ENCODE measurements around the gene SSH2. TPM values are rescaled to one million over a fixed set of nuclear protein-coding genes. Genes with fewer than 3 reads are reported as not detected.

SSH2 gene
- total RNA-seq, 8 experiments from 2014 or later = 12.4 to 80.9 (median 16.0) TPM

DNA sequence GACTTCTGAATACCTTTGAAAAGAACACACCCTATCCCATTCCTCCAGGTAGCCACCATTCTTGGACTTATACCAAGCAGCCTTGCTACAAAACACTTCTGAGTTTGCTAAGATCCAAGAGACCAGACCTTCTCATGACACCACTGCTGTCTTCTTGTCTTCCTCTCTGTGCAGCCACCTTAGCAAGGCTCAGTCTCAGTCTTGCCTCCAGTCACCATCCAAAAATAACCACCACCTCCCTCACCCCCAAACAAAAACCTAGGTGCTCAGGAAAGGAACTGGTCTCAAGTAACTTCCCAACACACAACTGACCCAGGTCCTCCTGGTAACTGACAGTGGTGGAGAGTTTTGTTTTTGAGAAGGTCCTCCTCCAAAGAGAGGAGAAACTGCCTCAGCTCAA is 216.4 kb downstream of the SSH2 start:
- no peak for ATAC-seq (replicated peaks in 6 of 8)
- in situ Hi-C loops (cut with MboI; ENCODE audit: low pct_unique_long_range_greater_than_20kb in 2 of 9, low sequenced_read_pairs in 9 of 9, unreplicated experiment in 9 of 9) = no loop called here

DNA sequence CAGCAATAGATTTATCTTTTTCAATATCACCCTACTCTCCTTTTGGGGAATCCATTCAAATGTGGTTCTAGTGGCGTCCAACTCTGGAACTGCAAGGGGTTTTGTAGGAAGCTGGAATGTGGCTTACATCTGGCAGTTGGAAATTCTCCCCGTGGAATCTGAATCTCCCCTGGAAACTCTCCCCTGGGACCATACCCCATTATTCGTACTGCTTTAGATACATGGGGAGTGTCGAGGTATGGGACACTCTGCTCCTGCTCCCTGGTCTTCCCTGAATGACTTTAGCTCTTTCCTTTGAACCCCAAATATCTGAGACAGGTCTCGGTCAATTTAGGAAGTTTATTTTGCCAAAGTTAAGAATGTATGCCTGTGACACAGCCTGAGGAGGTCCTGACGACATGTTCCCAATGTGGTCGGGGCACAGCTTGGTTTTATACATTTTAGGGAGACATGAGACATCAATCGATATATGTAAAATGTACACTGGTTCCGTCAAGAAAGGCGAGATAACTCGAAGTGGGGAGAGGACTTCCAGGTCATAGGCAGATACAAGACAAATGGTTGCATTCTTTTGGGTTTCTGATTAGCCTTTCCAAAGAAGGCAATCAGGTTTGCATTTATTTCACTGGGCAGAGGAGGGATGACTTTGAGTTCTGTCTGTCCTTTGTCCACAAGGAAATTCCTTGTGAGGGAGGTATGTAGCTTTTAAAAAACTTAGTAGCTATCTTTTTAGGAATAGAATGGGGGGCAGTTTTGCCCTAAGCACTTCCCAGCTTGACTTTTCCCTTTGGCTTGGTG is 218.2 kb downstream of the SSH2 start:
- Histone ChIP-seq H3K4me1 (replicated peaks in 1 of 2) (no peaks in the 10 kb centered on the region), H3K27ac (no peak overlapping the region), H3K4me3 (no peak overlapping the region)
- WGBS, 10 experiments = 69 to 100% (median 77%) methylated on average over 2 to 11 of the region's 11 CpGs
- no peak for ATAC-seq (replicated peaks in 6 of 8)
- in situ Hi-C loops (cut with MboI; ENCODE audit: low pct_unique_long_range_greater_than_20kb in 2 of 9, low sequenced_read_pairs in 9 of 9, unreplicated experiment in 9 of 9) = no loop called here

More for the DNA sequence above, 216.4 kb downstream of the SSH2 start:
- no peaks in the 10 kb centered on the region for H3K4me1 ChIP-seq (replicated peaks in 1 of 2)
- no peak overlapping the region for H3K27ac ChIP-seq
- no peak overlapping the region for H3K4me3 ChIP-seq

GRCh38 chr17:29710891-29711418 is 219.1 kb downstream of the SSH2 start:
- Histone ChIP-seq H3K4me3 (no peak overlapping the region), H3K4me1 (replicated peaks in 1 of 2) (no peaks in the 10 kb centered on the region), H3K27ac (no peak overlapping the region)
- in situ Hi-C loops (cut with MboI; ENCODE audit: low pct_unique_long_range_greater_than_20kb in 2 of 9, low sequenced_read_pairs in 9 of 9, unreplicated experiment in 9 of 9) = no loop called here
- WGBS, 10 experiments = 5 to 100% (median 86%) methylated on average over 1 to 5 of the region's 5 CpGs; no CpG with 5 or more reads in 3 of the 10 experiments
- ATAC-seq (replicated peaks in 6 of 8) = peak in 3 of 8 experiments; percentile 65 to 86 (median 75)

- Histone ChIP-seq H3K27ac (no peak overlapping the region), H3K4me1 (replicated peaks in 1 of 2) (no peaks in the 10 kb centered on the region), H3K4me3 (no peak overlapping the region)
- peak in 3 of 8 experiments; percentile 6 to 13 (median 6) for ATAC-seq (replicated peaks in 6 of 8)
- in situ Hi-C loops (cut with MboI; ENCODE audit: low pct_unique_long_range_greater_than_20kb in 2 of 9, low sequenced_read_pairs in 9 of 9, unreplicated experiment in 9 of 9) = no loop called here
- WGBS, 10 experiments = 60 to 100% (median 100%) methylated on average over 1 of the region's 1 CpG; no CpG with 5 or more reads in 5 of the 10 experiments
These were observed 219.5 kb downstream of the SSH2 start for GRCh38 chr17:29710520-29710884.

GRCh38 chr17:29709866-29710519 is 220.0 kb downstream of the SSH2 start:
- in situ Hi-C loops (cut with MboI; ENCODE audit: low pct_unique_long_range_greater_than_20kb in 2 of 9, low sequenced_read_pairs in 9 of 9, unreplicated experiment in 9 of 9) = no loop called here

GRCh38 chr17:29707212-29707571 is 222.8 kb downstream of the SSH2 start:
- no peak overlapping the region for H3K4me3 ChIP-seq
- no peak for ATAC-seq (replicated peaks in 6 of 8)
- no peaks in the 10 kb centered on the region for H3K4me1 ChIP-seq (replicated peaks in 1 of 2)
- H3K27ac ChIP-seq = no peak overlapping the region
- in situ Hi-C loops (cut with MboI; ENCODE audit: low pct_unique_long_range_greater_than_20kb in 2 of 9, low sequenced_read_pairs in 9 of 9, unreplicated experiment in 9 of 9) = no loop called here

More at GRCh38 chr17:29709866-29710519, 220.0 kb downstream of the SSH2 start:
- peak in 1 of 8 experiments; percentile 10 for ATAC-seq (replicated peaks in 6 of 8)
- WGBS, 10 experiments = 0 to 90% (median 71%) methylated on average over 1 to 3 of the region's 3 CpGs; no CpG with 5 or more reads in 2 of the 10 experiments
- Histone ChIP-seq H3K27ac (no peak overlapping the region), H3K4me1 (replicated peaks in 1 of 2) (no peaks in the 10 kb centered on the region), H3K4me3 (no peak overlapping the region)

GRCh38 chr17:29706045-29706431 is 224.0 kb downstream of the SSH2 start:
- Histone ChIP-seq H3K4me1 (replicated peaks in 1 of 2) (no peaks in the 10 kb centered on the region), H3K4me3 (no peak overlapping the region), H3K27ac (no peak overlapping the region)
- ATAC-seq (replicated peaks in 6 of 8) = no peak
- in situ Hi-C loops (cut with MboI; ENCODE audit: low pct_unique_long_range_greater_than_20kb in 2 of 9, low sequenced_read_pairs in 9 of 9, unreplicated experiment in 9 of 9) = no loop called here

GRCh38 chr17:29705386-29705785 is 224.6 kb downstream of the SSH2 start:
- H3K4me3 ChIP-seq = no peak overlapping the region
- no peak for ATAC-seq (replicated peaks in 6 of 8)
- H3K27ac ChIP-seq = no peak overlapping the region
- in situ Hi-C loops (cut with MboI; ENCODE audit: low pct_unique_long_range_greater_than_20kb in 2 of 9, low sequenced_read_pairs in 9 of 9, unreplicated experiment in 9 of 9) = no loop called here
- 69 to 96% (median 84%) methylated on average over 1 to 3 of the region's 3 CpGs; no CpG with 5 or more reads in 1 of the 10 experiments for WGBS, 10 experiments
- no peaks in the 10 kb centered on the region for H3K4me1 ChIP-seq (replicated peaks in 1 of 2)

DNA sequence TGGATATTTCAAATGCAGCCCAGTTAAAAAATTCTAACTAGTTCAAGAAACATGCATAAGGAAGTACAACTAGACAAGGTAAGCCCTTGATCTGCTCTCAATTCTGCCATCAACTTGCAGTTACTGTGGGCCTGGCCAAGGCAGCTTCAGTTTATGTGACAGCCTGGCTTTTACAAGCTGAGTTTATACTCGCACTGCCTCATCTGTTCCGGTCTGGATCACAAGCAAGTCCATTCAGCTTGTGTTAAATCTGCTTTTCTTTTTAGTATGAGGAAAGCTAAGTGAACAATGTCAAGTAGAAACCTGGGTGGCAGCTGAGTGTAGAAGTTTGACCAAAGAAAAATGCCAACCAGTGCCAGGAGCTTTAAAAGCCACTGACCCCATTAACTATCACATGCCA is 230.7 kb downstream of the SSH2 start:
- ATAC-seq (replicated peaks in 6 of 8) = no peak
- H3K4me1 ChIP-seq (replicated peaks in 1 of 2) = no peaks in the 10 kb centered on the region
- WGBS, 10 experiments = 62 to 100% (median 88%) methylated on average over 1 to 2 of the region's 2 CpGs; no CpG with 5 or more reads in 3 of the 10 experiments
- in situ Hi-C loops (cut with MboI; ENCODE audit: low pct_unique_long_range_greater_than_20kb in 2 of 9, low sequenced_read_pairs in 9 of 9, unreplicated experiment in 9 of 9) = no loop called here
- no peak overlapping the region for H3K4me3 ChIP-seq
- H3K27ac ChIP-seq = no peak overlapping the region

DNA sequence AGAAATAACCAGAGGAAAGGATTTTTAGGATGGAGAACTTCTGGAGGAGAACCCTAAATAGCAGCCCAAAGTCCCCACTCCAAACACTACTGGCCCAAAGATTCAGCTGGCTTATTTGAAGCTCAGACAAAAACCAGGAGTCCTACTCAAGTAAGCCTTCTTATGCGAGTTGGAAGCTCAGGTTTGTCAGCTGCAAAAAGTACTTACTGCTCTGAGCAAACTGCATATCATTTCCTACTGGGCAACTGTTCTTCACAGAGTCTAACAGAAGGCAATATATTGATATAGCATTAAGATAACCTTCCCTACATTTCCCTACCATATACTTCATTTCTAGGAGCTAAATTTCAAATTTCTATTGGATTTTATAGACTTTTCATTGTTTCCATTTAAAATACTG is 231.2 kb downstream of the SSH2 start:
- WGBS, 10 experiments = 40 to 80% (median 68%) methylated on average over 1 of the region's 1 CpG; no CpG with 5 or more reads in 4 of the 10 experiments
- Histone ChIP-seq H3K27ac (no peak overlapping the region), H3K4me1 (replicated peaks in 1 of 2) (no peaks in the 10 kb centered on the region), H3K4me3 (no peak overlapping the region)
- in situ Hi-C loops (cut with MboI; ENCODE audit: low pct_unique_long_range_greater_than_20kb in 2 of 9, low sequenced_read_pairs in 9 of 9, unreplicated experiment in 9 of 9) = no loop called here
- no peak for ATAC-seq (replicated peaks in 6 of 8)

GRCh38 chr17:29698019-29698777 is 231.8 kb downstream of the SSH2 start:
- 77 to 100% (median 98%) methylated on average over 1 to 6 of the region's 6 CpGs; no CpG with 5 or more reads in 1 of the 10 experiments for WGBS, 10 experiments
- Histone ChIP-seq H3K27ac (no peak overlapping the region), H3K4me3 (no peak overlapping the region), H3K4me1 (replicated peaks in 1 of 2) (no peaks in the 10 kb centered on the region)
- in situ Hi-C loops (cut with MboI; ENCODE audit: low pct_unique_long_range_greater_than_20kb in 2 of 9, low sequenced_read_pairs in 9 of 9, unreplicated experiment in 9 of 9) = no loop called here
- ATAC-seq (replicated peaks in 6 of 8) = no peak

DNA sequence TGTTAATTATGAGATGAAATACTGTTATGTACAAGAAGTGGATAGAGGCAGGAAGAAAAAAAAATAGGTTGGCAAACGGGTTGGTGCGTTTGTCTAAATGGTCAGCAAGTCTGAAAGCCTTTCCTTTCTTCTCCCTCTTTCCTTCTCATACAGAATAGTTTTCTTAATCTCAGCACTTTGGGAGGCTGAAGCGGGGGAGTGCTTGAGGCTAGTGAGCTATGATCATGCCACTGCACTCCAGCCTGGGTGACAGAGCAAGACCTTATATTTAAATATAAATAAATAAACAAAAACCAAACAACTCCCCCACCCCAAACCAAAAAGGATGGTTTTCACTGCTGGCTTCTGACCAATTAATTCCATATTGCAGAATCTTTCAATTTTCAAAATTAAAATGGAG is 232.7 kb downstream of the SSH2 start:
- in situ Hi-C loops (cut with MboI; ENCODE audit: low pct_unique_long_range_greater_than_20kb in 2 of 9, low sequenced_read_pairs in 9 of 9, unreplicated experiment in 9 of 9) = no loop called here
- 80 to 100% (median 93%) methylated on average over 1 to 3 of the region's 3 CpGs; no CpG with 5 or more reads in 2 of the 10 experiments for whole genome bisulfite sequencing, 10 experiments
- Histone ChIP-seq H3K4me1 (replicated peaks in 1 of 2) (no peaks in the 10 kb centered on the region), H3K27ac (no peak overlapping the region), H3K4me3 (no peak overlapping the region)
- ATAC-seq (replicated peaks in 6 of 8) = no peak

GRCh38 chr17:29694918-29695563 is 235.0 kb downstream of the SSH2 start:
- Histone ChIP-seq H3K4me3 (no peak overlapping the region), H3K27ac (no peak overlapping the region), H3K4me1 (replicated peaks in 1 of 2) (no peaks in the 10 kb centered on the region)
- 54 to 100% (median 90%) methylated on average over 1 to 5 of the region's 5 CpGs; no CpG with 5 or more reads in 1 of the 10 experiments for WGBS, 10 experiments
- ATAC-seq (replicated peaks in 6 of 8) = peak in 1 of 8 experiments; percentile 36
- in situ Hi-C loops (cut with MboI; ENCODE audit: low pct_unique_long_range_greater_than_20kb in 2 of 9, low sequenced_read_pairs in 9 of 9, unreplicated experiment in 9 of 9) = no loop called here

All from motor neuron (in vitro differentiated cells).